GM12892 (cell line): ENCODE data around the gene MAP1S.

ENCODE experiments used
- POLR2AphosphoS5 ChIP-seq: IDR thresholded peaks from 2 replicates; pipeline ENCODE4 v1.6.1; 2011; ENCODE audit warnings: low read depth, low read length, control low read depth
- TAF1 ChIP-seq: IDR thresholded peaks from 2 replicates; pipeline ENCODE4 v1.6.1; 2011; ENCODE audit warnings: low read depth, mild to moderate bottlenecking, control low read depth, low read length, borderline replicate concordance

GRCh38 chr19:17764348-17764747, 45.1 kb downstream of the MAP1S start:
- TF ChIP-seq POLR2AphosphoS5 (no peak), TAF1 (no peak)
